LNCaP clone FGC (cell line): ENCODE measurements around the gene WFDC12.
A peak's percentile ranks its signal among the peaks of the same experiment; 100 is the strongest.
"Not testable (repeated sequence)": the region's sequence is repeated elsewhere in the genome, so short reads cannot be mapped to it uniquely, and the experiment has no call there.

Source experiments
- DNase-seq: peaks from one replicate; pipeline ENCODE4 v3.0.0-alpha.2; 2011; ENCODE audit warnings: low read depth
- H3K4me3 ChIP-seq: 2 replicates; pipeline ENCODE4 v1.5.1; 2011; ENCODE audit warnings: mild to moderate bottlenecking, low read depth, low read length, control low read depth
- CTCF ChIP-seq: IDR thresholded peaks from 2 replicates; pipeline ENCODE4 v1.5.1; 2012; ENCODE audit warnings: mild to moderate bottlenecking; ENCODE audit not compliant: control insufficient read depth, insufficient read depth; ENCODE audit errors: extremely low read depth

The WFDC12 gene

DNA sequence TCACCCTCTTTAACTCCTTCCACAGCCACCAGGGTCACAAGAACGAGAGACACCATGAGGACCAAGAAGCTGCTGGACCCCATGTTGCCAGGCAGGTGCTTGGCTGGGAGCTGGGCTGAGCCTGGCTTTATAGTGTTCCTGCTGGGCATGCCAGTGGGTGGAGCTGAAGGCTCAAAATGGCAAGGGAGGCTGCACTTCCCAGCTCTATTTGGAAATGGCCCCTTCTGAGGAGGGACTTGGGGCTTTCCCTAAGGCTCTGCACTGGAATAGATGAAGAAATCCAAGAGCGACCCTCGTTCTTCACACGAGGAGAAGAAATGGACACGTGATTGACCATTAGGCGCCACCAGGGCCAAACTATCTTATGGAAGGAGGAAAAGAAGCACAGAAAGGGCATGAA lies at the start of gene WFDC12:
WFDC12 (minus strand) TSS at position 101 of the 400 bp plus-strand sequence; CDS start at position 83, 18 bp downstream.
- H3K4me3 ChIP-seq: no peak within 1 kb of the TSS
- no peak for DNase-seq
- TF ChIP-seq CTCF: no peak

- no peak overlapping the region for H3K4me3 ChIP-seq
These were observed 49.3 kb upstream of the WFDC12 start for GRCh38 chr20:45173522-45173921.

DNA sequence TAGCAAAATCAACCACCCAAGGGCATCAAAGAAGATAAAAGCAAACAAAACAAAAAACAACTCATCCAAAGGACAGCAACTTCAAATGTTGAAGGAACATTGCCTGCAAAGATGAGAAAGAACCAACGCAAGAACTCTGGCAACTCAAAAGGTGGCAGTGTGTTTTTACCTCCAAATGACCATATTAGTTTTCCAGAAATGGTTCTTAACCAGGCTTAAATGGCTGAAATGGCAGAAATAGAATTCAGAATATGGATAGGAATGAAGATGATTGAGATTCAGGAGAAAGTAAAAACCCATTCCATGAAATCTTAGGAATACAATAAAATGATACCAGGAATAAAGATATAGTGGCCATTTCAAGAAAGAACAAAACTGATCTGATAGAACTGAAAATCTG lies 40.6 kb upstream of the WFDC12 start:
- DNase-seq: no peak
- TF ChIP-seq CTCF: no peak
- H3K4me3 ChIP-seq: no peak overlapping the region

More at GRCh38 chr20:45173522-45173921, 49.3 kb upstream of the WFDC12 start:
- DNase-seq: no peak
- no peak for TF ChIP-seq CTCF

DNA sequence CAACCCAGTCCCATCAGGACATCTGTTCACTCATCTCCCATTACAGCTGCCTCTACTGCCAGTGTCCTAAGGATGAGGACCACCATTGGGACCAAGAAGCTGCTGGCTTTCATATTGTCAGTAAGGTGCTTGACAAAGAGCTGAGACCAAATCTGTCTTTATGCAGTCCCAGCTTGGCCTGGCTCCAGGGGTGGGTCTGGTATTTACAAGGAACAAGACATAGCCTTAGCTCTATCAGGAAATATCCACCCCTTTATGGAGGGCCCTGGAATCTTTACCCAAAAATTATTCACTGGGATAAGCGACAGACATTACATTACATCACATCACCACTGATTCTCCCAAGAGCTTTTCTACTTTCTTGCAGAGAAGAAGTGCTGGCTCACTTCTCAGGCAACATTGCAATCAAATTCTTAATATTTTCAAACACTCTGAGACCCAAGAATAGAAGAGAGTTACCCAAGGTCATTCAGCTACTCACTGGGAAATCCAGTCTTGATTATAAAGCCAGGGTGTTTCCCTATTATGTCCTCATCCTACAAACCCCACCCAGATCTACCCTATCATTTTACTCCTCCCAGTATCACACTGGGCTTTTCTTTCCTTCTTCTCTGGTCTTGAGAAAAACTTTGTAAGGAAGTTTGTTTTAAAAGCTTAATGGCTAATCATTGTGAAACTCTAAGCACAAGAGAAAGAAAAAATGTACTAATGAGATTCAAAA lies 39.0 kb upstream of the WFDC12 start:
- DNase-seq: no peak
- TF ChIP-seq CTCF: no peak
- H3K4me3 ChIP-seq: no peak overlapping the region

GRCh38 chr20:45157962-45158361 lies 33.7 kb upstream of the WFDC12 start:
- no peak overlapping the region for H3K4me3 ChIP-seq
- DNase-seq: peak; percentile 85
- TF ChIP-seq CTCF: no peak

DNA sequence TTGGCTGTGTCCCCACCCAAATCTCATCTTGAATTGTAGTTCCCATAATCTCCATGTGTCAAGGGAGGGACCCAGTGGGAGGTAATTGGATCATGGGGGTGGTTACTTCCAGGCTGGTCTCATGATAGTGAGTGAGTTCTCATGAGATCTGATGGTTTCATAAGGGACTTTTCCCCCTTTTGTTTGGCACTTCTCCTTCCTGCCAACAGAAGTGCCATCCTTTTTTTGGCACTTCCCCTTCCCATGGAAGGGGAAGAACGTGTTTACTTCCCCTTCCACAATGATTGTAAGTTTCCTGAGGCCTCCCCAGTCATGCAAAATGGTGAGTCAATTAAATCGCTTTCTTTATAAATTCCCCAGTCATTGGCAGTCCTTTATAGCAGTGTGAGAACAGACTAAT lies 32.4 kb upstream of the WFDC12 start:
- no peak for TF ChIP-seq CTCF
- H3K4me3 ChIP-seq: no peak overlapping the region
- no peak for DNase-seq

DNA sequence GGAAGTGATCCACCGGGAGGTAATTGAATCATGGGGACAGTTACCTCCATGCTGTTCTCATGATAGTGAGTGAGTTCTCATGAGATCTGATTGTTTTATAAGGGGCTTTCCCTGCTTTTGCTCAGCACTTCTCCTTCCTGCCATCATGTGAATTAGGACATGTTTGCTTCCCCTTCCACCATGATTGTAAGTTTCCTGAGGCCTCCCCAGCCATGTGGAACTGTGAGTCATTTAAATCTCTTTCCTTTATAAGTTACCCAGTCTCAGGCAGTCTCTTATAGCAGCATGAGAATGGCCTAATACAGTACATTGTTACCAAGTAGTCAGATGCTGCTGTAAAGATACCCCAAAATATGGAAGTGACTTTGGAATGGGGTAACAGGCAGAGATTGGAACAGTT lies 30.5 kb upstream of the WFDC12 start:
- not testable (repeated sequence) for DNase-seq, H3K4me3 ChIP-seq

GRCh38 chr20:45154183-45154582 lies 29.9 kb upstream of the WFDC12 start:
- H3K4me3 ChIP-seq: no peak overlapping the region
- no peak for TF ChIP-seq CTCF
- DNase-seq: no peak
